WTC11 (cell line): Measurements from ENCODE around the gene SLC24A4. TPM values are rescaled to one million over a fixed set of nuclear protein-coding genes. Genes with fewer than 3 reads are reported as not detected.

Experiments used
- ATAC-seq: fragments of 200-7000 bp; cut with Tn5 transposase; 2 replicates; pipeline ENCODE4 v1.10.0; 2021; ENCODE audit warnings: mild to moderate bottlenecking, moderate library complexity
- Bru-seq: library from RNA; stranded (reverse); fragments of 400-500 nt; gene quantifications from one replicate; lab custom pipeline; 2021; lab: Mats Ljungman, UMichigan
- CTCF ChIA-PET: fragments of 300-600 bp; sonication (Branson Sonifier 250); formaldehyde crosslinking; loops from one replicate; lab custom pipeline; 2021; ENCODE audit warnings: antibody characterized with exemption; lab: Charles Lee
- POLR2A ChIA-PET: fragments of 350-600 bp; sonication (Branson Sonifier 250); formaldehyde crosslinking; loops from one replicate; lab custom pipeline; 2021; ENCODE audit warnings: antibody characterized with exemption; lab: Charles Lee
- DNase-seq: peaks from one replicate; pipeline ENCODE4 v3.0.0; 2021; ENCODE audit warnings: low spot score
- H3K27ac Mint-ChIP-seq: 2 replicates; pipeline ENCODE4 v1.8.0; 2021; ENCODE audit warnings: mixed read lengths
- H3K27me3 Mint-ChIP-seq: 2 replicates; pipeline ENCODE4 v1.8.0; 2021; ENCODE audit warnings: low read depth, mild to moderate bottlenecking, moderate library complexity, mixed read lengths
- H3K36me3 Mint-ChIP-seq: 2 replicates; pipeline ENCODE4 v1.8.0; 2021; ENCODE audit warnings: mixed read lengths
- H3K4me1 Mint-ChIP-seq: 2 replicates; pipeline ENCODE4 v1.8.0; 2022; ENCODE audit warnings: mixed read lengths
- H3K4me3 Mint-ChIP-seq: 2 replicates; pipeline ENCODE4 v1.8.0; 2021; ENCODE audit warnings: mild to moderate bottlenecking, moderate library complexity, mixed read lengths
- H3K9me3 Mint-ChIP-seq: 2 replicates; pipeline ENCODE4 v1.8.0; 2021; ENCODE audit warnings: mixed read lengths
- ATF1 ChIP-seq: sonication (generic); formaldehyde crosslinking; IDR thresholded peaks from 2 replicates; pipeline ENCODE4 v1.8.1; 2023; ENCODE audit warnings: mild to moderate bottlenecking, moderate library complexity, missing genetic modification reagents
- CBFB ChIP-seq: sonication (generic); formaldehyde crosslinking; IDR thresholded peaks from 2 replicates; pipeline ENCODE4 v1.8.1; 2022; ENCODE audit warnings: mild to moderate bottlenecking, low read depth, missing genetic modification reagents
- FOXK1 ChIP-seq: sonication (generic); formaldehyde crosslinking; IDR thresholded peaks from 2 replicates; pipeline ENCODE4 v1.8.0; 2022; ENCODE audit warnings: mild to moderate bottlenecking, moderate library complexity, missing genetic modification reagents
- FOXP1 ChIP-seq: sonication (generic); formaldehyde crosslinking; IDR thresholded peaks from 2 replicates; pipeline ENCODE4 v1.8.0; 2022; ENCODE audit warnings: missing genetic modification reagents, mild to moderate bottlenecking, moderate library complexity, borderline replicate concordance
- IRF2 ChIP-seq: sonication (generic); formaldehyde crosslinking; IDR thresholded peaks from 2 replicates; pipeline ENCODE4 v1.8.0; 2022; ENCODE audit warnings: low read depth, missing genetic modification reagents, borderline replicate concordance
- MYBL2 ChIP-seq: sonication (generic); formaldehyde crosslinking; IDR thresholded peaks from 2 replicates; pipeline ENCODE4 v1.8.1; 2023; ENCODE audit warnings: mild to moderate bottlenecking, moderate library complexity, missing genetic modification reagents
- NFATC4 ChIP-seq: fragments of 250-450 bp; sonication (Bioruptor Pico); IDR thresholded peaks from 2 replicates; pipeline ENCODE4 v1.9.0; 2021; ENCODE audit warnings: mild to moderate bottlenecking
- NFE2L1 ChIP-seq: sonication (generic); formaldehyde crosslinking; IDR thresholded peaks from 2 replicates; pipeline ENCODE4 v1.8.1; 2023; ENCODE audit warnings: missing genetic modification reagents
- NFYB ChIP-seq: sonication (generic); formaldehyde crosslinking; conservative IDR thresholded peaks from 2 replicates; pipeline ENCODE4 v1.8.0; 2022; ENCODE audit warnings: low read depth, missing genetic modification reagents
- NR1H2 ChIP-seq: sonication (generic); formaldehyde crosslinking; IDR thresholded peaks from 2 replicates; pipeline ENCODE4 v1.9.0; 2021; ENCODE audit warnings: mild to moderate bottlenecking, moderate library complexity, missing genetic modification reagents
- TP53 ChIP-seq: sonication (generic); formaldehyde crosslinking; IDR thresholded peaks from 2 replicates; pipeline ENCODE4 v1.8.1; 2023; ENCODE audit warnings: mild to moderate bottlenecking, missing genetic modification reagents
- ZNF121 ChIP-seq: sonication (generic); formaldehyde crosslinking; IDR thresholded peaks from 2 replicates; pipeline ENCODE4 v1.8.0; 2023; ENCODE audit warnings: missing genetic modification reagents
- ZNF138 ChIP-seq: sonication (generic); formaldehyde crosslinking; conservative IDR thresholded peaks from 2 replicates; pipeline ENCODE4 v1.8.1; 2022; ENCODE audit warnings: mild to moderate bottlenecking, moderate library complexity, missing genetic modification reagents
- ZNF416 ChIP-seq: fragments of 250-450 bp; sonication (Bioruptor Pico); IDR thresholded peaks from 2 replicates; pipeline ENCODE4 v1.9.0; 2021; ENCODE audit warnings: mild to moderate bottlenecking, inconsistent platforms
- ZNF423 ChIP-seq: fragments of 250-450 bp; sonication (Bioruptor Pico); IDR thresholded peaks from 2 replicates; pipeline ENCODE4 v2.1.2; 2022; ENCODE audit warnings: mild to moderate bottlenecking, moderate library complexity
- long read RNA-seq, 3 experiments: library from RNA in 1 of 3; library from capped mRNA in 1 of 3; library from polyadenylated mRNA in 1 of 3; unstranded in 2 of 3; stranded (forward) in 1 of 3; transcript quantifications; one replicate each; pipeline ENCODE4 v2.0.0, GENCODE V29; 2021
- total RNA-seq: library from RNA; stranded (reverse); gene quantifications from 3 replicates; pipeline ENCODE4 v1.2.3, GENCODE V29; 2021
- TF ChIP-seq, protein P1 (sequence below): sonication (generic); formaldehyde crosslinking; IDR thresholded peaks from 2 replicates; pipeline ENCODE4 v1.8.0; 2023; ENCODE audit warnings: missing genetic modification reagents, mild to moderate bottlenecking, borderline replicate concordance
- TF ChIP-seq, protein P2 (sequence below): sonication (generic); formaldehyde crosslinking; IDR thresholded peaks from 2 replicates; pipeline ENCODE4 v1.8.1; 2023; ENCODE audit warnings: mild to moderate bottlenecking, missing genetic modification reagents, moderate library complexity
- TF ChIP-seq, protein P3 (sequence below): sonication (generic); formaldehyde crosslinking; IDR thresholded peaks from 2 replicates; pipeline ENCODE4 v1.8.0; 2022; ENCODE audit warnings: mild to moderate bottlenecking, missing genetic modification reagents
- TF ChIP-seq, protein P4 (sequence below): sonication (generic); formaldehyde crosslinking; IDR thresholded peaks from 2 replicates; pipeline ENCODE4 v1.8.0; 2022; ENCODE audit warnings: mild to moderate bottlenecking, missing genetic modification reagents
- TF ChIP-seq, protein P5 (sequence below): sonication (generic); formaldehyde crosslinking; IDR thresholded peaks from 2 replicates; pipeline ENCODE4 v1.8.1; 2022; ENCODE audit warnings: missing genetic modification reagents, borderline replicate concordance
- TF ChIP-seq, protein P6 (sequence below): sonication (generic); formaldehyde crosslinking; IDR thresholded peaks from 2 replicates; pipeline ENCODE4 v1.8.0; 2022; ENCODE audit warnings: missing genetic modification reagents

The SLC24A4 gene, protein sequence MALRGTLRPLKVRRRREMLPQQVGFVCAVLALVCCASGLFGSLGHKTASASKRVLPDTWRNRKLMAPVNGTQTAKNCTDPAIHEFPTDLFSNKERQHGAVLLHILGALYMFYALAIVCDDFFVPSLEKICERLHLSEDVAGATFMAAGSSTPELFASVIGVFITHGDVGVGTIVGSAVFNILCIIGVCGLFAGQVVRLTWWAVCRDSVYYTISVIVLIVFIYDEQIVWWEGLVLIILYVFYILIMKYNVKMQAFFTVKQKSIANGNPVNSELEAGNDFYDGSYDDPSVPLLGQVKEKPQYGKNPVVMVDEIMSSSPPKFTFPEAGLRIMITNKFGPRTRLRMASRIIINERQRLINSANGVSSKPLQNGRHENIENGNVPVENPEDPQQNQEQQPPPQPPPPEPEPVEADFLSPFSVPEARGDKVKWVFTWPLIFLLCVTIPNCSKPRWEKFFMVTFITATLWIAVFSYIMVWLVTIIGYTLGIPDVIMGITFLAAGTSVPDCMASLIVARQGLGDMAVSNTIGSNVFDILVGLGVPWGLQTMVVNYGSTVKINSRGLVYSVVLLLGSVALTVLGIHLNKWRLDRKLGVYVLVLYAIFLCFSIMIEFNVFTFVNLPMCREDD
- total RNA-seq, result 0.37 to 0.90 TPM (median 0.46 TPM) in 3 replicates
- percentile 15 among the genes with signal in this experiment for Bru-seq, nascent RNA
- long read RNA-seq, experiment 1, partial matches to known transcripts, result 0 of 1 reads
- long read RNA-seq, experiment 1, other reads (novel, unspliced or antisense), result 1 of 1 reads
- long read RNA-seq, experiment 2, partial matches to known transcripts, result 1 of 2 reads
- long read RNA-seq, experiment 2, other reads (novel, unspliced or antisense), result 1 of 2 reads
- long read RNA-seq, experiment 3, result 0 reads

DNA sequence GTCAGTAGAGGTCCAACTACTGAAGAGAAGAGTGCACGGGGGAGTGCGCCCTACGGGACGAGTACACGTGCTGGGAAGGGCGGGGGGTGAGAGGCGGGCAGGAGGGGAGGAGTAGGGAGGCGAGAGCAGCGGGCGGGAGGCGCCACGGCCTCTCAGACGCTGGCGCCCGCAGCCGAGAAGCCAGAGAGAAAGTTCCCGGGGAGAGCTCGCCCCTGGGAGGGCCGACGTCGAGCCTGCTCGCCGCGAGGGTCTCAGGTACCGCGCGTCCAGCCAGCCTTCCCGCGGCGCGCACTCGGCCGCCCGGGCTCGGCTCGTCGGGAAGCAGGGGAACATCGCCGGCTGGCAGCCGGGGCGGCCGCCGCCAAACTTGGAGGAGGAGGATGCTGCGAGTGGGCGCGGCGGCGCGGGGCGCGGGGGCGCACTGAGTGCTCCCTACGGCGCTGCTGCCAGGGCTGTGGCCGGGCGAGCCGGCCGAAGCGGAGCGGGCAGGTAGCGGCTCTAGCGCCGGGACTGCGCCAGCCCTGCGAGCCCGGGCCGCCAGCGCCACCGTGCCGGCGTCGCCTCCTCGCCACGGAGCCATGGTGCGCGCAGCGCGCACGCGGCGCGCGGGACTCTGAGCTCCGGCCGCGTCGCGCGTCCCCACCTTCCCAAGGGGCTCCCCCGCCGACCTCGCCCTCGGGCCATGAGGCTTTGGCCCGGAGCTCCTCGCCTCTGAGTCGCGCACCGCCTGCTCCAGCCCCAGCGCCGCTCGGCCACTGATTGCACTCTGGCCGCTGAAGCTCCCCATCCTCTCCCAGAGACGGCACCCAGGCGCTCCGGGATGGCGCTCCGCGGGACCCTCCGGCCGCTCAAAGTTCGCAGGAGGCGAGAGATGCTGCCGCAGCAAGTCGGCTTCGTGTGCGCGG lies at the start of gene SLC24A4:
TSS of gene SLC24A4 (plus strand) at position 155 of the 905 bp plus-strand sequence. CDS start at position 821, 666 bp downstream.
- peak; percentile 55 for ATAC-seq
- H3K4me1 Mint-ChIP-seq, result peaks cover 14% of the 10 kb centered on the region
- H3K4me3 Mint-ChIP-seq, result peak within 1 kb of the TSS; percentile 74
- CTCF ChIA-PET, result interaction anchor here (0.7 to 2.5 kb wide), 12 partner anchors 9 to 389 kb away, joined by 3 to 10 read pairs (median 4); partner anchors contain the start of gene ATXN3
- peaks cover 86% of the 10 kb centered on the region for H3K27me3 Mint-ChIP-seq
- no peak within 1 kb of the TSS for H3K27ac Mint-ChIP-seq
- H3K9me3 Mint-ChIP-seq, result no peaks in the 10 kb centered on the region
- POLR2A ChIA-PET, result interaction anchor here (1.7 kb wide), 1 partner anchor 201 kb away, joined by 6 read pairs; the partner anchor contains the start of genes CPSF2 and NDUFB1
- DNase-seq, result peak; percentile 56
- no peaks in the 10 kb centered on the region for H3K36me3 Mint-ChIP-seq
- TF ChIP-seq, protein P1, sequence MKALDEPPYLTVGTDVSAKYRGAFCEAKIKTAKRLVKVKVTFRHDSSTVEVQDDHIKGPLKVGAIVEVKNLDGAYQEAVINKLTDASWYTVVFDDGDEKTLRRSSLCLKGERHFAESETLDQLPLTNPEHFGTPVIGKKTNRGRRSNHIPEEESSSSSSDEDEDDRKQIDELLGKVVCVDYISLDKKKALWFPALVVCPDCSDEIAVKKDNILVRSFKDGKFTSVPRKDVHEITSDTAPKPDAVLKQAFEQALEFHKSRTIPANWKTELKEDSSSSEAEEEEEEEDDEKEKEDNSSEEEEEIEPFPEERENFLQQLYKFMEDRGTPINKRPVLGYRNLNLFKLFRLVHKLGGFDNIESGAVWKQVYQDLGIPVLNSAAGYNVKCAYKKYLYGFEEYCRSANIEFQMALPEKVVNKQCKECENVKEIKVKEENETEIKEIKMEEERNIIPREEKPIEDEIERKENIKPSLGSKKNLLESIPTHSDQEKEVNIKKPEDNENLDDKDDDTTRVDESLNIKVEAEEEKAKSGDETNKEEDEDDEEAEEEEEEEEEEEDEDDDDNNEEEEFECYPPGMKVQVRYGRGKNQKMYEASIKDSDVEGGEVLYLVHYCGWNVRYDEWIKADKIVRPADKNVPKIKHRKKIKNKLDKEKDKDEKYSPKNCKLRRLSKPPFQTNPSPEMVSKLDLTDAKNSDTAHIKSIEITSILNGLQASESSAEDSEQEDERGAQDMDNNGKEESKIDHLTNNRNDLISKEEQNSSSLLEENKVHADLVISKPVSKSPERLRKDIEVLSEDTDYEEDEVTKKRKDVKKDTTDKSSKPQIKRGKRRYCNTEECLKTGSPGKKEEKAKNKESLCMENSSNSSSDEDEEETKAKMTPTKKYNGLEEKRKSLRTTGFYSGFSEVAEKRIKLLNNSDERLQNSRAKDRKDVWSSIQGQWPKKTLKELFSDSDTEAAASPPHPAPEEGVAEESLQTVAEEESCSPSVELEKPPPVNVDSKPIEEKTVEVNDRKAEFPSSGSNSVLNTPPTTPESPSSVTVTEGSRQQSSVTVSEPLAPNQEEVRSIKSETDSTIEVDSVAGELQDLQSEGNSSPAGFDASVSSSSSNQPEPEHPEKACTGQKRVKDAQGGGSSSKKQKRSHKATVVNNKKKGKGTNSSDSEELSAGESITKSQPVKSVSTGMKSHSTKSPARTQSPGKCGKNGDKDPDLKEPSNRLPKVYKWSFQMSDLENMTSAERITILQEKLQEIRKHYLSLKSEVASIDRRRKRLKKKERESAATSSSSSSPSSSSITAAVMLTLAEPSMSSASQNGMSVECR, result peak; percentile 80; the same call in 1 of the 2 replicates
- TF ChIP-seq, protein P2, sequence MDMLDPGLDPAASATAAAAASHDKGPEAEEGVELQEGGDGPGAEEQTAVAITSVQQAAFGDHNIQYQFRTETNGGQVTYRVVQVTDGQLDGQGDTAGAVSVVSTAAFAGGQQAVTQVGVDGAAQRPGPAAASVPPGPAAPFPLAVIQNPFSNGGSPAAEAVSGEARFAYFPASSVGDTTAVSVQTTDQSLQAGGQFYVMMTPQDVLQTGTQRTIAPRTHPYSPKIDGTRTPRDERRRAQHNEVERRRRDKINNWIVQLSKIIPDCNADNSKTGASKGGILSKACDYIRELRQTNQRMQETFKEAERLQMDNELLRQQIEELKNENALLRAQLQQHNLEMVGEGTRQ (CRISPR knock-in tag), result no peak
- TF ChIP-seq, protein P3, sequence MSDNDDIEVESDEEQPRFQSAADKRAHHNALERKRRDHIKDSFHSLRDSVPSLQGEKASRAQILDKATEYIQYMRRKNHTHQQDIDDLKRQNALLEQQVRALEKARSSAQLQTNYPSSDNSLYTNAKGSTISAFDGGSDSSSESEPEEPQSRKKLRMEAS (CRISPR knock-in tag), result peak; percentile 52; the same call in 1 of the 2 replicates
- TF ChIP-seq CBFB (CRISPR knock-in tag) (no peak), NR1H2 (CRISPR knock-in tag) (no peak), NFATC4 (no peak), MYBL2 (CRISPR knock-in tag) (no peak), ZNF121 (CRISPR knock-in tag) (no peak), FOXP1 (CRISPR knock-in tag) (no peak), ZNF416 (CRISPR knock-in tag) (no peak), TP53 (peak; percentile 52; the same call in 1 of the 2 replicates), ZNF423 (CRISPR knock-in tag) (peak; percentile 50; the same call in 1 of the 2 replicates), NFYB (CRISPR knock-in tag) (no peak), IRF2 (CRISPR knock-in tag) (no peak), FOXK1 (CRISPR knock-in tag) (0 out of 2 replicates have a peak, but pooled peaks have one; percentile 29), ATF1 (CRISPR knock-in tag) (no peak), ZNF138 (CRISPR knock-in tag) (no peak), NFE2L1 (no peak)
- TF ChIP-seq, protein P4, sequence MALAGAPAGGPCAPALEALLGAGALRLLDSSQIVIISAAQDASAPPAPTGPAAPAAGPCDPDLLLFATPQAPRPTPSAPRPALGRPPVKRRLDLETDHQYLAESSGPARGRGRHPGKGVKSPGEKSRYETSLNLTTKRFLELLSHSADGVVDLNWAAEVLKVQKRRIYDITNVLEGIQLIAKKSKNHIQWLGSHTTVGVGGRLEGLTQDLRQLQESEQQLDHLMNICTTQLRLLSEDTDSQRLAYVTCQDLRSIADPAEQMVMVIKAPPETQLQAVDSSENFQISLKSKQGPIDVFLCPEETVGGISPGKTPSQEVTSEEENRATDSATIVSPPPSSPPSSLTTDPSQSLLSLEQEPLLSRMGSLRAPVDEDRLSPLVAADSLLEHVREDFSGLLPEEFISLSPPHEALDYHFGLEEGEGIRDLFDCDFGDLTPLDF (CRISPR knock-in tag), result no peak
- TF ChIP-seq, protein P5, sequence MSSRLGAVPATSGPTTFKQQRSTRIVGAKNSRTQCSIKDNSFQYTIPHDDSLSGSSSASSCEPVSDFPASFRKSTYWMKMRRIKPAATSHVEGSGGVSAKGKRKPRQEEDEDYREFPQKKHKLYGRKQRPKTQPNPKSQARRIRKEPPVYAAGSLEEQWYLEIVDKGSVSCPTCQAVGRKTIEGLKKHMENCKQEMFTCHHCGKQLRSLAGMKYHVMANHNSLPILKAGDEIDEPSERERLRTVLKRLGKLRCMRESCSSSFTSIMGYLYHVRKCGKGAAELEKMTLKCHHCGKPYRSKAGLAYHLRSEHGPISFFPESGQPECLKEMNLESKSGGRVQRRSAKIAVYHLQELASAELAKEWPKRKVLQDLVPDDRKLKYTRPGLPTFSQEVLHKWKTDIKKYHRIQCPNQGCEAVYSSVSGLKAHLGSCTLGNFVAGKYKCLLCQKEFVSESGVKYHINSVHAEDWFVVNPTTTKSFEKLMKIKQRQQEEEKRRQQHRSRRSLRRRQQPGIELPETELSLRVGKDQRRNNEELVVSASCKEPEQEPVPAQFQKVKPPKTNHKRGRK (CRISPR knock-in tag), result no peak
- TF ChIP-seq, protein P6, sequence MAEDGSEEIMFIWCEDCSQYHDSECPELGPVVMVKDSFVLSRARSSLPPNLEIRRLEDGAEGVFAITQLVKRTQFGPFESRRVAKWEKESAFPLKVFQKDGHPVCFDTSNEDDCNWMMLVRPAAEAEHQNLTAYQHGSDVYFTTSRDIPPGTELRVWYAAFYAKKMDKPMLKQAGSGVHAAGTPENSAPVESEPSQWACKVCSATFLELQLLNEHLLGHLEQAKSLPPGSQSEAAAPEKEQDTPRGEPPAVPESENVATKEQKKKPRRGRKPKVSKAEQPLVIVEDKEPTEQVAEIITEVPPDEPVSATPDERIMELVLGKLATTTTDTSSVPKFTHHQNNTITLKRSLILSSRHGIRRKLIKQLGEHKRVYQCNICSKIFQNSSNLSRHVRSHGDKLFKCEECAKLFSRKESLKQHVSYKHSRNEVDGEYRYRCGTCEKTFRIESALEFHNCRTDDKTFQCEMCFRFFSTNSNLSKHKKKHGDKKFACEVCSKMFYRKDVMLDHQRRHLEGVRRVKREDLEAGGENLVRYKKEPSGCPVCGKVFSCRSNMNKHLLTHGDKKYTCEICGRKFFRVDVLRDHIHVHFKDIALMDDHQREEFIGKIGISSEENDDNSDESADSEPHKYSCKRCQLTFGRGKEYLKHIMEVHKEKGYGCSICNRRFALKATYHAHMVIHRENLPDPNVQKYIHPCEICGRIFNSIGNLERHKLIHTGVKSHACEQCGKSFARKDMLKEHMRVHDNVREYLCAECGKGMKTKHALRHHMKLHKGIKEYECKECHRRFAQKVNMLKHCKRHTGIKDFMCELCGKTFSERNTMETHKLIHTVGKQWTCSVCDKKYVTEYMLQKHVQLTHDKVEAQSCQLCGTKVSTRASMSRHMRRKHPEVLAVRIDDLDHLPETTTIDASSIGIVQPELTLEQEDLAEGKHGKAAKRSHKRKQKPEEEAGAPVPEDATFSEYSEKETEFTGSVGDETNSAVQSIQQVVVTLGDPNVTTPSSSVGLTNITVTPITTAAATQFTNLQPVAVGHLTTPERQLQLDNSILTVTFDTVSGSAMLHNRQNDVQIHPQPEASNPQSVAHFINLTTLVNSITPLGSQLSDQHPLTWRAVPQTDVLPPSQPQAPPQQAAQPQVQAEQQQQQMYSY (CRISPR knock-in tag), result no peak
